Keratinocyte (primary cell): ENCODE data around the gene CAPN15.

Experiments used
- CTCF ChIP-seq, 3 experiments: IDR thresholded peaks in 1 of 3; conservative IDR thresholded peaks in 1 of 3; optimal IDR thresholded peaks in 1 of 3; 2 replicates in 2 of 3; 3 replicates in 1 of 3; pipeline versions ENCODE3 to v1.5.1; 2011; ENCODE audit warnings: low read length in 3 of 3, mild to moderate bottlenecking in 3 of 3, moderate library complexity in 2 of 3, control low read depth in 1 of 3, inconsistent platforms in 1 of 3; ENCODE audit not compliant: insufficient read depth in 2 of 3; ENCODE audit errors: extremely low read depth in 1 of 3
- EZH2 ChIP-seq: IDR thresholded peaks from one replicate; pipeline ENCODE4 v1.6.1; 2012; ENCODE audit warnings: inconsistent platforms, mild to moderate bottlenecking, low read length, moderate library complexity

GRCh38 chr16:576823-577201 lies 49.3 kb downstream of the CAPN15 start:
- TF ChIP-seq CTCF (optimal IDR thresholded peaks at IDR 0.05 in 1 of 3, IDR thresholded peaks at IDR 0.05 in 1 of 3, conservative IDR thresholded peaks at IDR 0.05 in 1 of 3; ENCODE audit: extremely low read depth in 1 of 3, insufficient read depth in 2 of 3, low read length in 3 of 3) (peak in 1 of 3 experiments; percentile 13), EZH2 (no peak)
